ENCODE measurements around the gene ZNF124.
"Not testable (repeated sequence)": the region's sequence is repeated elsewhere in the genome, so short reads cannot be mapped to it uniquely, and the experiment has no call there.

Gene ZNF124

GRCh38 chr1:247171443-247171842 is 377 bp downstream of the ZNF124 start:
- not testable (repeated sequence) for DNase-seq

- DNase-seq = no peak
These were observed 6.1 kb downstream of the ZNF124 start for GRCh38 chr1:247165674-247166073.

- DNase-seq = no peak
These were observed 7.1 kb downstream of the ZNF124 start for GRCh38 chr1:247164694-247165093.

GRCh38 chr1:247156787-247157232 is 15.0 kb downstream of the ZNF124 start:
- DNase-seq = no peak

- no peak for DNase-seq
These were observed 24.0 kb downstream of the ZNF124 start for GRCh38 chr1:247147781-247148180.

GRCh38 chr1:247147120-247147519 is 24.7 kb downstream of the ZNF124 start:
- not testable (repeated sequence) for DNase-seq

- no peak for DNase-seq
These were observed 25.1 kb downstream of the ZNF124 start for GRCh38 chr1:247146671-247147070.

GRCh38 chr1:247145279-247145678 is 26.5 kb downstream of the ZNF124 start:
- no peak for DNase-seq

- DNase-seq = not testable (repeated sequence)
These were observed 32.3 kb downstream of the ZNF124 start for GRCh38 chr1:247139557-247139956.

- no peak for DNase-seq
These were observed 40.6 kb downstream of the ZNF124 start for GRCh38 chr1:247131236-247131635.

- DNase-seq = not testable (repeated sequence)
These were observed 44.1 kb downstream of the ZNF124 start for GRCh38 chr1:247127519-247128282.

- DNase-seq = not testable (repeated sequence)
These were observed 45.2 kb downstream of the ZNF124 start for GRCh38 chr1:247126601-247127000.

- not testable (repeated sequence) for DNase-seq
These were observed 45.7 kb downstream of the ZNF124 start for GRCh38 chr1:247126166-247126565.

GRCh38 chr1:247121382-247121781 is 50.4 kb downstream of the ZNF124 start:
- DNase-seq = no peak

GRCh38 chr1:247120408-247120668 is 51.5 kb downstream of the ZNF124 start:
- not testable (repeated sequence) for DNase-seq

- no peak for DNase-seq
These were observed 52.0 kb downstream of the ZNF124 start for GRCh38 chr1:247119600-247120407.

- DNase-seq = no peak
These were observed 52.8 kb downstream of the ZNF124 start for GRCh38 chr1:247118946-247119446.

GRCh38 chr1:247115545-247115944 is 56.3 kb downstream of the ZNF124 start:
- no peak for DNase-seq

GRCh38 chr1:247115141-247115510 is 56.7 kb downstream of the ZNF124 start:
- no peak for DNase-seq

GRCh38 chr1:247114351-247115140 is 57.3 kb downstream of the ZNF124 start:
- DNase-seq = no peak

GRCh38 chr1:247113733-247114271 is 58.0 kb downstream of the ZNF124 start:
- DNase-seq = no peak

GRCh38 chr1:247113094-247113497 is 58.7 kb downstream of the ZNF124 start:
- DNase-seq = no peak

- no peak for DNase-seq
These were observed 59.4 kb downstream of the ZNF124 start for GRCh38 chr1:247112479-247112781.

Data from NCI-H1694 treated with DMSO at 0.1 percent for 48 hours (cell line).